ENCODE measurements around the gene C6orf136. TPM values are rescaled to one million over a fixed set of nuclear protein-coding genes. Genes with fewer than 3 reads are reported as not detected.
A peak's percentile ranks its signal among the peaks of the same experiment; 100 is the strongest.

Gene C6orf136
- total and polyA plus RNA-seq, 9 of the 15 experiments (the other 6 are each of a cell fraction or from before 2014, with no cell fraction given) = 14.1 to 63.1 (median 18.4) TPM

DNA sequence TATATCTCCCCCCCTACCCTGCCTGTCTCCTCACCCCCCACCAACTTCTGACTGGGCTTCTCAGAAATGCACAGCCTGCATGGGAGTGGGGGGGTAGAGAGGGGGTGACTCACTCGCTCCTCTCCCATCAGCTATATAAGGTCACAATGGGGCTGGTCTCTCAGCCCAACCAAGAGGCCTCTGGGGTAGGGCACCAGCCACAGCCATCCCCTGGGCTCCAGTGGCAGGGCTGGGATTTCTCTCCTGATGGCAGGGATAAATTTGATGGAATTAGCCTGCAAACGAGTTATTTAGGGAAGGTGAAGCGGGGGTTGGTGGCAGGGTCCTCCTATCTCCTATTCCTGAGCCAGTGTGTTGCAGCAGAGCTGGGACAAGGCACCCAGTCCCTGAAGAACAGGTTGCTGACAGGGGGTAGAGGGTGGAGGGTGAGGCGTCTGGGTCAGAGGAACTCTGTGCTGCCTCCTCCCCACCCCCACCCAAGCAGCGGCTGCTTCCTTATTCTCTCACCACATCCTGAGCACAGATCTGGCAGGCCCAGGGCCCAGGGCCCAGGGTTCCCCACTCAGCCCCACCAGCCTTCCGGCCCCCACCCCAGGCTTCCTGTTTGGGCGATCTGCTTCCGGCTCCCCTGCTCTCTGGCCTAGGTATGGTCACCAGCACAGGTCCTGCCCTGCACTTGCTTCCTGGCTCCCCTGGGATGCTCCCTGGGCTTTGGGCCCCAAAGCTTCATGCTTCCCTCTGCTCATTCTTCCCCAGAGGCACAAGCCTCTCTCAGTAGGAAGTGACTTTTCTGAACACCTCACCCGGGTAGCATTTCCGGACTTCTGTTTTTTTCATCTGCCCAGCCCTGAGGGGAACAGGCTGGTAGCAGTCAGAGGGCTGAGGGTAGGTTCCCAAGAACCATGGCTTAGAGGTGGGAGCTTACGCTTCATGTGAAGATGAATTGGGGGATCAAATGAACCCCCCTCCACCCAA, 35.5 kb downstream of the C6orf136 start:
- DNase-seq (ENCODE audit: extremely low read depth in 1 of 4, low spot score in 3 of 4) (peak; percentile 76 to 93 (median 84)), FAIRE-seq (peak; percentile 91), ATAC-seq (peak; percentile 66)
- H3K4me2 ChIP-seq (ENCODE audit: insufficient read depth, low read length) = peak overlapping the region; percentile 97
- H4K20me1 ChIP-seq (replicated peaks; ENCODE audit: control insufficient read depth, insufficient read depth, low read length) = no peaks in the 10 kb centered on the region; the same call in 1 of the 2 replicates
- WGBS (ENCODE audit: insufficient coverage, low coverage, missing lambda C conversion rate) = 4% methylated on average over 11 of the region's 11 CpGs
- H3K36me3 ChIP-seq (ENCODE audit: control insufficient read depth, insufficient read depth, low read length) = peaks cover 31% of the 10 kb centered on the region
- H3K4me3 ChIP-seq = peak overlapping the region; percentile 81
- in situ Hi-C loops (cut with MboI) (no loop called here), intact Hi-C loops (cut with micrococcal nuclease) (loop anchor here (1.0 to 10.0 kb wide), 3 partner anchors 35 to 405 kb away; partner anchors contain the start of gene MDC1)
- H3K79me2 ChIP-seq (ENCODE audit: control insufficient read depth, insufficient read depth, low read length) = peaks cover 85% of the 10 kb centered on the region
- H3K9ac ChIP-seq (ENCODE audit: insufficient read depth in 1 of 2, low read depth in 2 of 2, low read length in 2 of 2) = peak overlapping the region; percentile 81 to 95
- H3K9me1 ChIP-seq (ENCODE audit: control insufficient read depth, insufficient read depth, low read length) = no peaks in the 10 kb centered on the region
- no peaks in the 10 kb centered on the region for H3K9me3 ChIP-seq (replicated peaks; ENCODE audit: control insufficient read depth, insufficient read depth, low read depth, low read length)
- peak overlapping the region; percentile 88 for H3K27ac ChIP-seq (ENCODE audit: extremely low read depth, low read depth, low read length)
- peaks cover 41 to 80% of the 10 kb centered on the region in 2 experiments for H3K4me1 ChIP-seq (replicated peaks in 1 of 2; ENCODE audit: control insufficient read depth in 2 of 2, insufficient read depth in 2 of 2, low read length in 2 of 2)
- BruUV-seq (replicated peaks) = no TSS peak
- peak overlapping the region; percentile 27 for H2AFZ ChIP-seq (ENCODE audit: low read depth, low read length)
- H3K27me3 ChIP-seq (ENCODE audit: control insufficient read depth in 2 of 2, insufficient read depth in 2 of 2, low read length in 2 of 2) = no peaks in the 10 kb centered on the region
- ChIA-PET POLR2A (interaction anchor here (0.5 to 7.0 kb wide), 15 partner anchors 8 to 981 kb away, joined by 3 to 118 read pairs (median 4); partner anchors contain the start of genes DHX16, MDC1, MRPS18B and NRM), CTCF (ENCODE audit: low intra/inter-chr PET ratio) (interaction anchor here (6.1 kb wide), 1 partner anchor 39 kb away, joined by 92 read pairs; the partner anchor contains the start of gene TUBB)
- TF ChIP-seq PHF21A (IDR thresholded peaks at IDR 0.05; ENCODE audit: borderline replicate concordance, low read depth) (peak; percentile 39; the same call in 1 of the 2 replicates), ZNF717 (CRISPR knock-in tag; IDR thresholded peaks at IDR 0.05) (no peak), FOSL1 (tag; conservative IDR thresholded peaks at IDR 0.05) (peak; percentile 99), ESRRA (IDR thresholded peaks at IDR 0.05; ENCODE audit: borderline replicate concordance, low read depth) (peak; percentile 61; the same call in 1 of the 2 replicates), CCNT2 (IDR thresholded peaks at IDR 0.05; ENCODE audit: borderline replicate concordance, extremely low read depth, insufficient read length, low read depth, low read length) (peak; percentile 77), PTBP1 (IDR thresholded peaks at IDR 0.05; ENCODE audit: low read depth, low read length) (no peak), CHCHD3 (CRISPR knock-in tag; IDR thresholded peaks at IDR 0.05) (no peak), HNRNPL (IDR thresholded peaks at IDR 0.05; ENCODE audit: low read depth, low read length) (no peak), SLC30A9 (CRISPR knock-in tag; IDR thresholded peaks at IDR 0.05) (no peak), ZBTB1 (CRISPR knock-in tag; IDR thresholded peaks at IDR 0.05; ENCODE audit: borderline replicate concordance, low read depth) (no peak), TOE1 (IDR thresholded peaks at IDR 0.05; ENCODE audit: borderline replicate concordance) (peak; percentile 68; the same call in 1 of the 2 replicates), TOE1 (CRISPR knock-in tag; IDR thresholded peaks at IDR 0.05; ENCODE audit: borderline replicate concordance, low read depth) (no peak)
- TF ChIP-seq, protein P1, sequence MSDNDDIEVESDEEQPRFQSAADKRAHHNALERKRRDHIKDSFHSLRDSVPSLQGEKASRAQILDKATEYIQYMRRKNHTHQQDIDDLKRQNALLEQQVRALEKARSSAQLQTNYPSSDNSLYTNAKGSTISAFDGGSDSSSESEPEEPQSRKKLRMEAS (CRISPR knock-in tag; IDR thresholded peaks at IDR 0.05) = no peak
- TF ChIP-seq, protein P2, sequence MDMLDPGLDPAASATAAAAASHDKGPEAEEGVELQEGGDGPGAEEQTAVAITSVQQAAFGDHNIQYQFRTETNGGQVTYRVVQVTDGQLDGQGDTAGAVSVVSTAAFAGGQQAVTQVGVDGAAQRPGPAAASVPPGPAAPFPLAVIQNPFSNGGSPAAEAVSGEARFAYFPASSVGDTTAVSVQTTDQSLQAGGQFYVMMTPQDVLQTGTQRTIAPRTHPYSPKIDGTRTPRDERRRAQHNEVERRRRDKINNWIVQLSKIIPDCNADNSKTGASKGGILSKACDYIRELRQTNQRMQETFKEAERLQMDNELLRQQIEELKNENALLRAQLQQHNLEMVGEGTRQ (CRISPR knock-in tag; IDR thresholded peaks at IDR 0.05) = no peak
- TF ChIP-seq, protein P3, sequence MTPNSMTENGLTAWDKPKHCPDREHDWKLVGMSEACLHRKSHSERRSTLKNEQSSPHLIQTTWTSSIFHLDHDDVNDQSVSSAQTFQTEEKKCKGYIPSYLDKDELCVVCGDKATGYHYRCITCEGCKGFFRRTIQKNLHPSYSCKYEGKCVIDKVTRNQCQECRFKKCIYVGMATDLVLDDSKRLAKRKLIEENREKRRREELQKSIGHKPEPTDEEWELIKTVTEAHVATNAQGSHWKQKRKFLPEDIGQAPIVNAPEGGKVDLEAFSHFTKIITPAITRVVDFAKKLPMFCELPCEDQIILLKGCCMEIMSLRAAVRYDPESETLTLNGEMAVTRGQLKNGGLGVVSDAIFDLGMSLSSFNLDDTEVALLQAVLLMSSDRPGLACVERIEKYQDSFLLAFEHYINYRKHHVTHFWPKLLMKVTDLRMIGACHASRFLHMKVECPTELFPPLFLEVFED (CRISPR knock-in tag; conservative IDR thresholded peaks at IDR 0.05) = no peak
- TF ChIP-seq, protein P4, sequence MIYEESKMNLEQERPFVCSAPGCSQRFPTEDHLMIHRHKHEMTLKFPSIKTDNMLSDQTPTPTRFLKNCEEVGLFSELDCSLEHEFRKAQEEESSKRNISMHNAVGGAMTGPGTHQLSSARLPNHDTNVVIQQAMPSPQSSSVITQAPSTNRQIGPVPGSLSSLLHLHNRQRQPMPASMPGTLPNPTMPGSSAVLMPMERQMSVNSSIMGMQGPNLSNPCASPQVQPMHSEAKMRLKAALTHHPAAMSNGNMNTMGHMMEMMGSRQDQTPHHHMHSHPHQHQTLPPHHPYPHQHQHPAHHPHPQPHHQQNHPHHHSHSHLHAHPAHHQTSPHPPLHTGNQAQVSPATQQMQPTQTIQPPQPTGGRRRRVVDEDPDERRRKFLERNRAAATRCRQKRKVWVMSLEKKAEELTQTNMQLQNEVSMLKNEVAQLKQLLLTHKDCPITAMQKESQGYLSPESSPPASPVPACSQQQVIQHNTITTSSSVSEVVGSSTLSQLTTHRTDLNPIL (CRISPR knock-in tag; IDR thresholded peaks at IDR 0.05) = 0 out of 2 replicates have a peak, but pooled peaks have one; percentile 32

All from K562 (cell line).